Osteoblast (primary cell): ENCODE data around the gene KCTD2. TPM values are rescaled to one million over a fixed set of nuclear protein-coding genes. Genes with fewer than 3 reads are reported as not detected.

ENCODE experiments used
- DNase-seq: peaks from one replicate; pipeline ENCODE4 v3.0.0; 2011; ENCODE audit warnings: low spot score, mixed read lengths; ENCODE audit not compliant: insufficient read length; ENCODE audit errors: missing footprints
- H2AFZ ChIP-seq: 2 replicates; pipeline ENCODE4 v1.6.0; 2011; ENCODE audit warnings: mild to moderate bottlenecking, low read length
- H3K27ac ChIP-seq: 2 replicates; pipeline ENCODE4 v1.5.1; 2011; ENCODE audit warnings: mild to moderate bottlenecking, low read depth, low read length, moderate library complexity
- H3K27me3 ChIP-seq: 2 replicates; pipeline ENCODE4 v1.6.0; 2012; ENCODE audit warnings: mild to moderate bottlenecking, control low read depth, inconsistent platforms, low read length, moderate library complexity; ENCODE audit not compliant: insufficient read depth
- H3K36me3 ChIP-seq: 2 replicates; pipeline ENCODE4 v1.5.1; 2011; ENCODE audit warnings: mild to moderate bottlenecking, low read length, control low read depth, moderate library complexity; ENCODE audit not compliant: insufficient read depth
- H3K4me1 ChIP-seq: 2 replicates; pipeline ENCODE4 v1.5.1; 2011; ENCODE audit warnings: mild to moderate bottlenecking, low read length, control low read depth, moderate library complexity; ENCODE audit not compliant: insufficient read depth
- H3K4me2 ChIP-seq: 2 replicates; pipeline ENCODE4 v1.6.0; 2011; ENCODE audit warnings: mild to moderate bottlenecking, low read length; ENCODE audit not compliant: insufficient read depth
- H3K4me3 ChIP-seq: fragments of 200-600 bp; sonication (generic); 3 replicates; pipeline ENCODE4 v1.5.1; 2012; ENCODE audit warnings: mild to moderate bottlenecking, low read length, inconsistent platforms; ENCODE audit not compliant: insufficient read depth
- H3K79me2 ChIP-seq: 2 replicates; pipeline ENCODE4 v1.6.0; 2012; ENCODE audit warnings: mild to moderate bottlenecking, low read length, control low read depth, inconsistent platforms; ENCODE audit not compliant: insufficient read depth
- H3K9me3 ChIP-seq: 2 replicates; pipeline ENCODE4 v1.5.1; 2011; ENCODE audit warnings: low read depth, low read length, control low read depth
- H4K20me1 ChIP-seq: 2 replicates; pipeline ENCODE4 v1.6.0; 2012; ENCODE audit warnings: mild to moderate bottlenecking, low read length, control low read depth; ENCODE audit not compliant: insufficient read depth
- total RNA-seq: library from RNA; depleted of rRNA; stranded (reverse); fragments of >200 nt; gene quantifications from 2 replicates; pipeline ENCODE4 v1.2.3, GENCODE V29; 2012
- TF ChIP-seq, protein P1 (sequence below): IDR thresholded peaks from 2 replicates; pipeline ENCODE4 v1.5.1; 2011; ENCODE audit warnings: mild to moderate bottlenecking, low read depth, low read length, moderate library complexity; ENCODE audit errors: extremely low read depth

The KCTD2 gene
- total RNA-seq, 1 donor, result 20.3 TPM

DNA sequence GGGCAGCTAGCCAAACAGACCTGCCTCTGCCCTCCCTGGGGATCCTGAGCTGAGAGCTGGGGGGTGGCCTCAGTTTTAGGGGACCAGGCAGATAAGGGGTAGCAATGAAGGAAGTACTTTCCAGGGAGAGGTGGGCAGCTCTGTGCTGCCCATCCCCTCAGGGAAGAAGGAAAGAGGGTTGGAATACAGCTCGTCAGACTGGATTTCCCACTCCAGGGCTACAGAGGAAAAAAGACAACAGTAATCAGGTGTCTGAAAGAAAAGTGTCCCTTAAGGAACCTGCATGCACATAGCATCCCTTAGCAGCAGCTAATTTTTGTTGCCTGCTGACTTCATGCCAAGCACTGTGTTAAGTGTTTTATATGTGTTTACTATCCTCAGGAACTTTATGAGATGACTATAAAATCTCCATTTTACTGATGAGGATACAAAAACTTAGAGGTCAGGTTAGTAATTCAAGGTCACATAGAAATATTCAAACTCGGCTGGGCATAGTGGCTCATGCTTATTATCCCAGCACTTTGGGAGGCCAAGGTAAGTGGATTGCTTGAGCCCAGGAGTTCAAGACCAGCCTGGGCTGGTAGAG lies 37.8 kb upstream of the KCTD2 start:
- Histone ChIP-seq H3K9me3 (no peaks in the 10 kb centered on the region), H3K36me3 (peaks cover 5% of the 10 kb centered on the region), H3K79me2 (peaks cover 13% of the 10 kb centered on the region), H3K4me2 (no peak overlapping the region), H4K20me1 (peaks cover 2% of the 10 kb centered on the region), H3K27ac (no peak overlapping the region), H3K4me1 (peaks cover 21% of the 10 kb centered on the region), H2AFZ (no peak overlapping the region), H3K27me3 (no peaks in the 10 kb centered on the region), H3K4me3 (no peak overlapping the region)
- TF ChIP-seq, protein P1, sequence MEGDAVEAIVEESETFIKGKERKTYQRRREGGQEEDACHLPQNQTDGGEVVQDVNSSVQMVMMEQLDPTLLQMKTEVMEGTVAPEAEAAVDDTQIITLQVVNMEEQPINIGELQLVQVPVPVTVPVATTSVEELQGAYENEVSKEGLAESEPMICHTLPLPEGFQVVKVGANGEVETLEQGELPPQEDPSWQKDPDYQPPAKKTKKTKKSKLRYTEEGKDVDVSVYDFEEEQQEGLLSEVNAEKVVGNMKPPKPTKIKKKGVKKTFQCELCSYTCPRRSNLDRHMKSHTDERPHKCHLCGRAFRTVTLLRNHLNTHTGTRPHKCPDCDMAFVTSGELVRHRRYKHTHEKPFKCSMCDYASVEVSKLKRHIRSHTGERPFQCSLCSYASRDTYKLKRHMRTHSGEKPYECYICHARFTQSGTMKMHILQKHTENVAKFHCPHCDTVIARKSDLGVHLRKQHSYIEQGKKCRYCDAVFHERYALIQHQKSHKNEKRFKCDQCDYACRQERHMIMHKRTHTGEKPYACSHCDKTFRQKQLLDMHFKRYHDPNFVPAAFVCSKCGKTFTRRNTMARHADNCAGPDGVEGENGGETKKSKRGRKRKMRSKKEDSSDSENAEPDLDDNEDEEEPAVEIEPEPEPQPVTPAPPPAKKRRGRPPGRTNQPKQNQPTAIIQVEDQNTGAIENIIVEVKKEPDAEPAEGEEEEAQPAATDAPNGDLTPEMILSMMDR, result no peak
- DNase-seq, result no peak

DNA sequence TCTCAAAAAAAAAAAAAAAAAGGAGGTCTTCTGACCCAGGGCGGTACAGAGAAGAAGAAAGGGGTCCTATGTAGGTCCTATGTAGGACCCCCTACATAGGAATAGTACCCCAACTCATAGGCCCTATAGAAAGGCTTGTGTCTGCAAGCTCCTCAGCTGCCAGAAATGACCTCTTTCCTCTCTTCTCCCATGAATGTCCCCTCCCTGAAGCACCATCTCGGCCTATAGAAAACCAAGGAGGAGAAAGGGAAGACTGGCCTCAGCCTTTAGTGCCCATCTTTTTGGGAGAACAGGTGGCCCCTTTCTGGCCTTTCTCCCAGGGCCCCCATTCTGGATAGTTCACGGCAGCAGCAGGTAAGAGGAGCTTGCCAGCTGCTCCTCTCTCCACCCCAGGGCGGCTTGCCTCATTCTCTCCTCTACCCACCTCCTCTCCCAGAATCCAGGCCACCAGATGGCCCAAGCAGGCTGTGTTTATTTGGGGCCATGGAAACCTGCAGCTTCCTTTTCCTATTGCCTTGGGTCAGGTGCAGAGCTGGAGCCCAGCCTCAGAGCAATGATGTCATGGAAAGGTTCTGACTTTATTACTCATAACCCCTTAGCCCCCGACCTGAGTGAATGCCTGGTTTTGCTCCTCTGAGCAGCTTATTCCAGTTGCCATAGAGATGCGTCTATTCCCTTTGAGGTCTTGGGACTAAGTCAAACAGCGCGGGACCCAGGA lies 36.2 kb upstream of the KCTD2 start:
- DNase-seq, result no peak

DNA sequence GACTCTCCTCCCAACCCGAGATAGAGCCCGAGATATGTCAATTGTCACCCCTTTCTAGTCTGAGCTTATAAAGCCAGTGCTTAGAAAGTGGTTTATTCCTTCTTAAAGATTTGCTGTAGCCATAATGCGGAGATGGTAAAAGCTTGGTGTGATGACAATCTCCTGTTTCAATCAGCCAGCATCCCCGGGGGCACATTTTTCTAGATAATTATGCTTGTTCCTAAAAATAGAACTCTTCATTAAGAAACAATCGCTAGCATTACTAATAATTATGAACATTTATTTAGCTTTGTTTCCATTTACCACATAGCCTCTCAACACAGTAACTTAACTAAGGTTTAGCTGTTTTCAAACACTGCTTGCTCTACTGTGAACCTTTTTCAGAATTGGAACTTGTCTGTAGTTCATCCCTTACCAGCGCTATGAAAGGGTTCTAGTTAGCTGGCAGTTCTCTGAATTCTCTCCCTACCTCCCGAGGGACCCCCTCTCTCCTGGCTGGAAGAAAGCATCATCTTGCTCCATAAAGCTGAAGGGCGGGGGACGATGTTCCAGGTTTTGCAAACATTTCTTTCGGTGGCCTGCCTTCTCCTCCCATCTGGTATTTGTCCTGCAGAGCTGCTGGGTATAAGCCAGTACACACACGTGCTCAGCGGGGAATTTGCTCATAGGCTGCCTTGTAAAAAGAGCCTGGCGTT lies 35.5 kb upstream of the KCTD2 start:
- peak overlapping the region; percentile 84 for H2AFZ ChIP-seq
- peak overlapping the region; percentile 60 for H3K27ac ChIP-seq
- H3K79me2 ChIP-seq, result peaks cover 25% of the 10 kb centered on the region
- peak; percentile 96 for DNase-seq
- H3K4me2 ChIP-seq, result peak overlapping the region; percentile 100
- peaks cover 3% of the 10 kb centered on the region for H3K36me3 ChIP-seq
- no peaks in the 10 kb centered on the region for H3K9me3 ChIP-seq
- H3K27me3 ChIP-seq, result no peaks in the 10 kb centered on the region
- H3K4me1 ChIP-seq, result peaks cover 21% of the 10 kb centered on the region
- H4K20me1 ChIP-seq, result no peaks in the 10 kb centered on the region
- TF ChIP-seq, protein P1, result no peak
- H3K4me3 ChIP-seq, result peak overlapping the region; percentile 96

More for the DNA sequence above, 36.2 kb upstream of the KCTD2 start:
- Histone ChIP-seq H3K4me1 (peaks cover 21% of the 10 kb centered on the region), H4K20me1 (no peaks in the 10 kb centered on the region), H2AFZ (no peak overlapping the region), H3K9me3 (no peaks in the 10 kb centered on the region), H3K4me2 (peak overlapping the region; percentile 100), H3K27ac (peak overlapping the region; percentile 60), H3K36me3 (no peaks in the 10 kb centered on the region), H3K79me2 (peaks cover 22% of the 10 kb centered on the region), H3K27me3 (no peaks in the 10 kb centered on the region), H3K4me3 (no peak overlapping the region)
- TF ChIP-seq, protein P1, result no peak

DNA sequence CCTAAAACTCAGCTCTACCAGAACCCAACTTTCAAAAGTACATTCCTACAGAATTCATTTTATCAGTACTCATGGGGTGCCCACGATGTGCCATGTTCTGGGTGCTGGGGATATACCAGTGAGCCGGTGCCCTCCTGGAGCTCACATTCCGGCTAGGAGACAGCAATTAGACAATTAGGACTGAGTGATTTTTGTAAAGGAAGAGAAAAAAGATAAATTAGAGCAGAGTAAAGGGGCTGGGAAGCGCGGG lies 35.0 kb upstream of the KCTD2 start:
- no peaks in the 10 kb centered on the region for H3K27me3 ChIP-seq
- H3K36me3 ChIP-seq, result peaks cover 8% of the 10 kb centered on the region
- H2AFZ ChIP-seq, result peak overlapping the region; percentile 84
- H3K4me3 ChIP-seq, result peak overlapping the region; percentile 96
- peaks cover 21% of the 10 kb centered on the region for H3K4me1 ChIP-seq
- H3K4me2 ChIP-seq, result peak overlapping the region; percentile 100
- DNase-seq, result no peak
- H4K20me1 ChIP-seq, result no peaks in the 10 kb centered on the region
- TF ChIP-seq, protein P1, result no peak
- H3K79me2 ChIP-seq, result peaks cover 29% of the 10 kb centered on the region
- H3K27ac ChIP-seq, result peak overlapping the region; percentile 60
- H3K9me3 ChIP-seq, result no peaks in the 10 kb centered on the region
